GM23248 (cell line): Measurements from ENCODE around the gene CACNA1I. TPM values are rescaled to one million over a fixed set of nuclear protein-coding genes. Genes with fewer than 3 reads are reported as not detected.

Source experiments
- DNase-seq: peaks from one replicate; pipeline ENCODE4 v3.0.0-alpha.2; 2015
- H2AFZ ChIP-seq: fragments of 200-600 bp; sonication (generic); 2 replicates; pipeline ENCODE4 v1.6.1; 2016; ENCODE audit warnings: antibody characterized with exemption
- H3F3A ChIP-seq: fragments of 200-600 bp; sonication (generic); 2 replicates; pipeline ENCODE4 v1.6.1; 2016; ENCODE audit warnings: mild to moderate bottlenecking, antibody characterized with exemption, mixed run types; ENCODE audit not compliant: insufficient read depth
- H3K27ac ChIP-seq: fragments of 200-600 bp; sonication (generic); 2 replicates; pipeline ENCODE4 v1.5.1; 2016; ENCODE audit warnings: mild to moderate bottlenecking
- H3K27me3 ChIP-seq: fragments of 200-600 bp; sonication (generic); replicated peaks from 2 replicates; pipeline ENCODE4 v1.6.1; 2016; ENCODE audit warnings: mild to moderate bottlenecking; ENCODE audit not compliant: insufficient read depth
- H3K36me3 ChIP-seq: fragments of 200-600 bp; sonication (generic); 2 replicates; pipeline ENCODE4 v1.6.1; 2016; ENCODE audit warnings: low read depth, mild to moderate bottlenecking
- H3K4me1 ChIP-seq: fragments of 200-600 bp; sonication (generic); 2 replicates; pipeline ENCODE4 v1.6.1; 2016; ENCODE audit warnings: mild to moderate bottlenecking; ENCODE audit not compliant: insufficient read depth
- H3K4me2 ChIP-seq: fragments of 200-600 bp; sonication (generic); one replicate; pipeline ENCODE4 v1.6.1; 2016; ENCODE audit warnings: mild to moderate bottlenecking; ENCODE audit not compliant: unreplicated experiment
- H3K4me3 ChIP-seq: fragments of 200-600 bp; sonication (generic); 2 replicates; pipeline ENCODE4 v1.5.1; 2016; ENCODE audit warnings: mild to moderate bottlenecking
- H3K79me2 ChIP-seq: fragments of 200-600 bp; sonication (generic); 2 replicates; pipeline ENCODE4 v1.6.1; 2016; ENCODE audit warnings: mild to moderate bottlenecking; ENCODE audit not compliant: insufficient read depth
- H3K9ac ChIP-seq: fragments of 200-600 bp; sonication (generic); 2 replicates; pipeline ENCODE4 v1.6.1; 2016; ENCODE audit warnings: mild to moderate bottlenecking
- H3K9me2 ChIP-seq: fragments of 200-600 bp; sonication (generic); 2 replicates; pipeline ENCODE4 v1.6.1; 2016; ENCODE audit warnings: mixed run types, mild to moderate bottlenecking, moderate library complexity; ENCODE audit not compliant: insufficient read depth
- H3K9me3 ChIP-seq: fragments of 200-600 bp; sonication (generic); one replicate; pipeline ENCODE4 v1.6.1; 2017; ENCODE audit warnings: low read depth
- H4K20me1 ChIP-seq: fragments of 200-600 bp; sonication (generic); 2 replicates; pipeline ENCODE4 v1.6.0; 2016; ENCODE audit not compliant: insufficient read depth
- EZH2 ChIP-seq: fragments of 200-600 bp; sonication (generic); IDR thresholded peaks from 2 replicates; pipeline ENCODE4 v1.6.1; 2018; ENCODE audit warnings: antibody characterized with exemption, mild to moderate bottlenecking; ENCODE audit not compliant: insufficient read depth, poor library complexity, severe bottlenecking
- EZH2phosphoT487 ChIP-seq: fragments of 200-600 bp; sonication (generic); IDR thresholded peaks from 2 replicates; pipeline ENCODE4 v1.6.1; 2018; ENCODE audit warnings: antibody characterized with exemption, moderate library complexity, mild to moderate bottlenecking, low read depth; ENCODE audit not compliant: insufficient read depth
- WGBS, 2 experiments: methylation state at CpG; one replicate each; pipeline ENCODE4 v1.1.6; 2015 to 2017; ENCODE audit warnings: low lambda C conversion rate in 2 of 2, low coverage in 1 of 2; ENCODE audit errors: missing lambda C conversion rate in 2 of 2; 5-methylcytosine and 5-hydroxymethylcytosine counted together
- in situ Hi-C: fragments of 300-500 bp; cut with MboI; formaldehyde crosslinking; loops from 2 replicates; pipeline ENCODE4 v1.15.0; 2020
- polyA plus RNA-seq: library from polyadenylated mRNA; unstranded; fragments of >200 nt; fragmentation: Nextera tagmentation; extraction: Ambion mirVana; gene quantifications from 2 replicates; pipeline ENCODE4 v1.2.1, GENCODE V29; 2016
- total RNA-seq: library from RNA; depleted of rRNA; stranded (reverse); fragments of >200 nt; shearing (Covaris generic); gene quantifications from 2 replicates; pipeline ENCODE4 v1.2.3, GENCODE V29; 2014

CACNA1I gene
- total and polyA plus RNA-seq, 2 experiments from 2014 or later, result not detected

DNA sequence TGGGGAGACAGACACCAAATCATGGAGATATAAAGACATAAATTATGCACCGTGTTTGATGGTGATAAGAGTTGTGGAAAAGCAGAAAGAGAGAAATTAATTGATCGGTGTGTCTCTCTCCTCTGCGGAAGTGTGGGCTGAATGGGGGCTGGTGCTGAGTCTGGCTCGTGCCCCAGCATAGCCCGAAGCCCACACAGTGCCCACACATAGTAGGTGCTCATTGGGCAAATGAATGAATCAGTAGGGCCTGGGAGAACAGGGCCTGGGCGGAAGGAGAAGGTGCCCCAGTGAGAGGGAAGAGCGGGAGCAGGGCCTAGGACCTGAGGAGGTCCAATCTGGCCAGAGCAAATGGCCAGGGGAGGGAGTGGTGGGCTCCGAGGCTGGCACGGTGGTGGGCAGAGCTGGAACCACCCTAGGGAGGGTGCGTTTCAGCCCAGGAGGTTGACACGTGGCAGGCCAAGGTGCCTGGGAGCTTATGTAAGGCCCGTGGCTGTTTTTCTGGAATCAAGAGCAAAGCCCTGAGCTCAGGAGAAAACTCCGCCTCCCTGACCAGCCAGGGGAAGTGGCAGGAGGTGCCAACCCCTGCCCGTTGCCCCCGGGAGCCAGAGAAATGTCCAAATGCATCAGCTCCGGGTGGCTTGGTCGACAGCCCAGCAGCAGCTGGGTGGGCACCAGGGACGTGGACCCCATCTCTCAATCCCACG, 2.1 kb upstream of the CACNA1I start:
- in situ Hi-C loops, result loop anchor here (25.0 kb wide), 1 partner anchor 769 kb away; the partner anchor contains the start of gene ADSL
- 52 to 60% methylated on average over 17 to 19 of the region's 19 CpGs for WGBS, 2 experiments
- no peak overlapping the region for H3K4me2 ChIP-seq
- H2AFZ ChIP-seq, result no peak overlapping the region
- H3K4me3 ChIP-seq, result no peak overlapping the region
- H3K27ac ChIP-seq, result no peak overlapping the region
- DNase-seq, result no peak
- no peak overlapping the region for H3K9ac ChIP-seq
- H3K79me2 ChIP-seq, result no peaks in the 10 kb centered on the region
- H3F3A ChIP-seq, result no peaks in the 10 kb centered on the region
- no peaks in the 10 kb centered on the region for H3K9me3 ChIP-seq
- TF ChIP-seq EZH2, result no peak
- no peak for TF ChIP-seq EZH2phosphoT487
- no peaks in the 10 kb centered on the region for H3K27me3 ChIP-seq
- no peaks in the 10 kb centered on the region for H4K20me1 ChIP-seq
- H3K36me3 ChIP-seq, result no peaks in the 10 kb centered on the region
- H3K9me2 ChIP-seq, result no peaks in the 10 kb centered on the region
- H3K4me1 ChIP-seq, result no peaks in the 10 kb centered on the region

DNA sequence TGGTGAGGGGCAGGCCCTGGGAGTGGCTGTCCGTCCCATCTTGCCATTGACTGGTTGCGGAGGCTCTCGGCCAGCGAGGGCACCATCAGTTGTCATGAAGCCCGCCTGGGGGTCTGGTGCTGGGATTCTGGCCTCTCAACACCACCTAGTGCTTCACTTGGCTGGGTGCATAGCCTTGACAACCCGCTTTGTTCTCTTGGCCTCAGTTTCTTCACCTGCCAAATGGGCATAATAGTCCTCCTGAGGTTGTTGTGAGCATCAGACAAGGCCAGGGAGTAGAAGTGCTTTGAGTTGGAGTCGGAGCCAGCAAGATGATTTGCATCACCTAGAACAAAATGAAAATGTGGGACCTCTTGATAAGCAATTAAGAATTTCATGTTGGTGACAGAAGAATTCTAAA, 1.5 kb upstream of the CACNA1I start:
- H3K79me2 ChIP-seq, result no peaks in the 10 kb centered on the region
- in situ Hi-C loops, result loop anchor here (25.0 kb wide), 1 partner anchor 768 kb away; the partner anchor contains the start of gene ADSL
- DNase-seq, result no peak
- no peak overlapping the region for H3K4me2 ChIP-seq
- WGBS, 2 experiments, result 91% methylated on average over 7 of the region's 7 CpGs
- H3K27ac ChIP-seq, result no peak overlapping the region
- H3K9ac ChIP-seq, result no peak overlapping the region
- H3K9me2 ChIP-seq, result no peaks in the 10 kb centered on the region
- no peaks in the 10 kb centered on the region for H3K36me3 ChIP-seq
- no peaks in the 10 kb centered on the region for H3K27me3 ChIP-seq
- no peaks in the 10 kb centered on the region for H4K20me1 ChIP-seq
- H3K4me3 ChIP-seq, result no peak overlapping the region
- no peak overlapping the region for H2AFZ ChIP-seq
- no peak for TF ChIP-seq EZH2phosphoT487
- no peak for TF ChIP-seq EZH2
- no peaks in the 10 kb centered on the region for H3F3A ChIP-seq
- no peaks in the 10 kb centered on the region for H3K9me3 ChIP-seq
- H3K4me1 ChIP-seq, result no peaks in the 10 kb centered on the region

DNA sequence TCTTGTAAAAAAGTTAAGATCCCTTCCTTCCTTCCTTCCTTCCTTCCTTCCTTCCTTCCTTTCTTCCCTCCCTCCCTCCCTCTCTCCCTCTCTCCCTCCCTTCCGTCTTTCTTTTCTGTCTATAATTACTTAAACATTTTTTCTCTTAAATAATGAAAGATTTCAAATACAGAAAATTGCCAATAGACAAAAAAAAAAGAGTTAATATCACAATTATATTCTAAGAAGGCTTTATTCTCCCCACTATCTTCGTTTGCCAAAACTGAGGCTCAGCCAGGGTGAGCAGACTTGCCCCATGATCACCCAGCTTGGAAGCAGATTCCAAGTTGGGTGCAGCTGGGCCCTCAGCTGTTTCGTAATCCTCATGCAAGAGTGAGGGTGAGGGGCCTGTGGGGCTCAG, 327 bp upstream of the CACNA1I start:
- H3K9ac ChIP-seq, result no peak overlapping the region
- no peak overlapping the region for H2AFZ ChIP-seq
- H4K20me1 ChIP-seq, result no peaks in the 10 kb centered on the region
- H3K4me1 ChIP-seq, result peaks cover 8% of the 10 kb centered on the region; the same call in 1 of the 2 replicates
- H3K4me2 ChIP-seq, result no peak overlapping the region
- no peaks in the 10 kb centered on the region for H3F3A ChIP-seq
- DNase-seq, result no peak
- in situ Hi-C loops, result loop anchor here (25.0 kb wide), 1 partner anchor 767 kb away; the partner anchor contains the start of gene ADSL
- no peak overlapping the region for H3K4me3 ChIP-seq
- no peaks in the 10 kb centered on the region for H3K79me2 ChIP-seq
- 52 to 55% methylated on average over 3 of the region's 3 CpGs for WGBS, 2 experiments
- H3K27ac ChIP-seq, result no peak overlapping the region
- no peaks in the 10 kb centered on the region for H3K27me3 ChIP-seq
- no peaks in the 10 kb centered on the region for H3K9me3 ChIP-seq
- no peaks in the 10 kb centered on the region for H3K9me2 ChIP-seq
- TF ChIP-seq EZH2phosphoT487 (no peak), EZH2 (no peak)
- H3K36me3 ChIP-seq, result no peaks in the 10 kb centered on the region

DNA sequence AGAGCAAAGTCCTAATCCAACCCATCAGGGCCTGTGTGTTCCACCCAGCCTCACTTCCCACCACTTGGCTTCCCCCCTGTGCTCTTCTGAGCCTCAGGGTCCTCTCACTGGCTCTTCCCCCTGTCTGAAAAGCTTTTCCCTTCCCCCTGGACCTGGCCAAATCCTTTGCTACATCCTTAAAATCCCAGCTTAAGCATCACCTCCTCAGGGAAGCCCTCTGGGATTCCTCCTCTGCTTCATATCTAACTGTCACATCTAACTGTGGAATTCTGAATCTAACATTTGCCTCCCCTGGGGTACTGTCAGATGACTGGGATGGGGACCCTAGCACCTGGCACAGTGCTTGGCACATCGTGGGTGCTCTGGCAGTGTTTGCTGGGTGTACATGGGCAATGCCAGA, 985 bp downstream of the CACNA1I start:
- Histone ChIP-seq H3K4me1 (peaks cover 9% of the 10 kb centered on the region; the same call in 1 of the 2 replicates), H3K79me2 (no peaks in the 10 kb centered on the region), H3K4me3 (no peak overlapping the region), H3K36me3 (no peaks in the 10 kb centered on the region), H3K27me3 (no peaks in the 10 kb centered on the region), H3K9me2 (no peaks in the 10 kb centered on the region), H3K27ac (no peak overlapping the region), H3K9me3 (no peaks in the 10 kb centered on the region), H4K20me1 (no peaks in the 10 kb centered on the region), H3K9ac (no peak overlapping the region), H3F3A (no peaks in the 10 kb centered on the region), H3K4me2 (no peak overlapping the region), H2AFZ (no peak overlapping the region)
- 0% methylated on average over 1 of the region's 1 CpG for WGBS, 2 experiments
- no peak for DNase-seq
- TF ChIP-seq EZH2phosphoT487 (no peak), EZH2 (no peak)
- in situ Hi-C loops, result loop anchor here (25.0 kb wide), 1 partner anchor 766 kb away; the partner anchor contains the start of gene ADSL
